GM23338 (cell line): ENCODE data around the gene PROZ. TPM values are rescaled to one million over a fixed set of nuclear protein-coding genes. Genes with fewer than 3 reads are reported as not detected.

Experiments used
- ATAC-seq: fragments of 200-7000 bp; cut with Tn5 transposase; 3 replicates; pipeline ENCODE4 v1.9.1; 2020
- DNase-seq: peaks from one replicate; pipeline ENCODE4 v3.0.0-alpha.2; 2015; ENCODE audit warnings: low spot score
- H2AFZ ChIP-seq: fragments of 200-600 bp; sonication (generic); 2 replicates; pipeline ENCODE4 v1.8.0; 2016; ENCODE audit warnings: antibody characterized with exemption, mild to moderate bottlenecking, moderate library complexity
- H3F3A ChIP-seq: fragments of 200-600 bp; sonication (generic); replicated peaks from 2 replicates; pipeline ENCODE4 v1.8.0; 2017; ENCODE audit warnings: antibody characterized with exemption, mixed run types, low read depth
- H3K27ac ChIP-seq: fragments of 200-600 bp; sonication (generic); 2 replicates; pipeline ENCODE4 v1.6.1; 2016; ENCODE audit warnings: low read depth
- H3K27me3 ChIP-seq: fragments of 200-600 bp; sonication (generic); 2 replicates; pipeline ENCODE4 v1.8.0; 2016; ENCODE audit warnings: mild to moderate bottlenecking, mixed run types, moderate library complexity; ENCODE audit not compliant: insufficient read depth
- H3K36me3 ChIP-seq: fragments of 200-600 bp; sonication (generic); 2 replicates; pipeline ENCODE4 v1.8.0; 2016; ENCODE audit warnings: mild to moderate bottlenecking; ENCODE audit not compliant: insufficient read depth
- H3K4me1 ChIP-seq: fragments of 200-600 bp; sonication (generic); 2 replicates; pipeline ENCODE4 v1.8.0; 2016; ENCODE audit warnings: mild to moderate bottlenecking, moderate library complexity; ENCODE audit not compliant: insufficient read depth
- H3K4me2 ChIP-seq: fragments of 200-600 bp; sonication (generic); 2 replicates; pipeline ENCODE4 v1.7.1; 2017; ENCODE audit warnings: mixed run types
- H3K4me3 ChIP-seq: fragments of 200-600 bp; sonication (generic); 2 replicates; pipeline ENCODE4 v1.6.1; 2016; ENCODE audit warnings: mixed run types
- H3K79me2 ChIP-seq: fragments of 200-600 bp; sonication (generic); replicated peaks from 2 replicates; pipeline ENCODE4 v1.8.0; 2017; ENCODE audit warnings: mild to moderate bottlenecking; ENCODE audit not compliant: insufficient read depth
- H3K9me2 ChIP-seq: fragments of 200-600 bp; sonication (generic); 2 replicates; pipeline ENCODE4 v1.8.0; 2017; ENCODE audit not compliant: insufficient read depth
- H4K20me1 ChIP-seq: fragments of 200-600 bp; sonication (generic); replicated peaks from 2 replicates; pipeline ENCODE4 v1.8.0; 2017; ENCODE audit warnings: mild to moderate bottlenecking; ENCODE audit not compliant: insufficient read depth
- H3K27ac Mint-ChIP-seq: 2 replicates; pipeline ENCODE4 v1.8.0; 2020; ENCODE audit warnings: inconsistent platforms, mild to moderate bottlenecking, moderate library complexity, mixed read lengths
- H3K27me3 Mint-ChIP-seq: 3 replicates; pipeline ENCODE4 v1.8.0; 2022; ENCODE audit warnings: low read depth, mild to moderate bottlenecking, moderate library complexity, mixed read lengths, inconsistent platforms; ENCODE audit not compliant: insufficient read depth, poor library complexity
- H3K36me3 Mint-ChIP-seq: 3 replicates; pipeline ENCODE4 v1.8.0; 2021; ENCODE audit warnings: low read depth, mild to moderate bottlenecking, inconsistent platforms, moderate library complexity, mixed read lengths
- H3K4me1 Mint-ChIP-seq: 3 replicates; pipeline ENCODE4 v1.8.0; 2020; ENCODE audit warnings: mild to moderate bottlenecking, inconsistent platforms, mixed read lengths
- H3K4me3 Mint-ChIP-seq: 3 replicates; pipeline ENCODE4 v1.8.0; 2021; ENCODE audit warnings: moderate library complexity, mild to moderate bottlenecking, inconsistent platforms, mixed read lengths
- H3K9me3 Mint-ChIP-seq: 3 replicates; pipeline ENCODE4 v1.8.0; 2020; ENCODE audit warnings: moderate library complexity, mild to moderate bottlenecking, inconsistent platforms, mixed read lengths
- CREB1 ChIP-seq: fragments of 250-450 bp; sonication (Bioruptor Pico); IDR thresholded peaks from 2 replicates; pipeline ENCODE4 v1.5.0; 2020; ENCODE audit warnings: low read depth, mild to moderate bottlenecking, moderate library complexity
- CTCF ChIP-seq, 2 experiments: fragments of 200-600 bp in 1 of 2; sonication (generic) in 1 of 2; conservative IDR thresholded peaks; 2 replicates each; pipeline versions ENCODE4 v1.5.1 to v1.6.1; 2016 to 2017; ENCODE audit warnings: antibody characterized with exemption in 2 of 2, low read depth in 2 of 2, mild to moderate bottlenecking in 2 of 2, moderate library complexity in 1 of 2
- ETS1 ChIP-seq: IDR thresholded peaks from 2 replicates; pipeline ENCODE4 v1.6.1; 2016; ENCODE audit warnings: antibody characterized with exemption
- EZH2 ChIP-seq: fragments of 200-600 bp; sonication (generic); IDR thresholded peaks from one replicate; pipeline ENCODE4 v1.8.0; 2017; ENCODE audit warnings: antibody characterized with exemption, mild to moderate bottlenecking, low read depth; ENCODE audit not compliant: unreplicated experiment
- EZH2phosphoT487 ChIP-seq: fragments of 200-600 bp; sonication (generic); IDR thresholded peaks from one replicate; pipeline ENCODE4 v1.8.1; 2018; ENCODE audit warnings: antibody characterized with exemption; ENCODE audit not compliant: unreplicated experiment
- JUNB ChIP-seq: IDR thresholded peaks from one replicate; pipeline ENCODE4 v1.6.1; 2016; ENCODE audit warnings: antibody characterized with exemption; ENCODE audit not compliant: unreplicated experiment
- NANOG ChIP-seq: IDR thresholded peaks from 2 replicates; pipeline ENCODE4 v1.6.1; 2016; ENCODE audit warnings: antibody characterized with exemption, borderline replicate concordance
- POLR2AphosphoS5 ChIP-seq: IDR thresholded peaks from 2 replicates; pipeline ENCODE4 v1.6.1; 2016; ENCODE audit warnings: antibody characterized with exemption, low read depth
- REST ChIP-seq: IDR thresholded peaks from one replicate; pipeline ENCODE4 v1.6.1; 2018; ENCODE audit warnings: antibody characterized with exemption; ENCODE audit not compliant: unreplicated experiment
- ZNF114 ChIP-seq: fragments of 250-450 bp; sonication (Bioruptor Pico); IDR thresholded peaks from 2 replicates; pipeline ENCODE4 v1.5.0; 2020; ENCODE audit warnings: mild to moderate bottlenecking, moderate library complexity
- ZNF331 ChIP-seq: fragments of 250-450 bp; sonication (Bioruptor Pico); IDR thresholded peaks from 2 replicates; pipeline ENCODE4 v1.5.0; 2020; ENCODE audit warnings: low read depth, mild to moderate bottlenecking, moderate library complexity
- polyA plus RNA-seq: library from polyadenylated mRNA; unstranded; fragments of >200 nt; fragmentation: Nextera tagmentation; extraction: Ambion mirVana; gene quantifications from 2 replicates; pipeline ENCODE4 v1.2.1, GENCODE V29; 2016
- total RNA-seq: library from RNA; depleted of rRNA; stranded (reverse); fragments of >200 nt; shearing (Covaris generic); gene quantifications from 2 replicates; pipeline ENCODE4 v1.2.3, GENCODE V29; 2014

The PROZ gene
- total and polyA plus RNA-seq, 2 experiments from 2014 or later: 0.53 TPM; not detected in 1

GRCh38 chr13:113169277-113170272, 11.1 kb downstream of the PROZ start (continued):
- TF ChIP-seq POLR2AphosphoS5 (no peak), ETS1 (no peak), EZH2 (no peak), REST (no peak), NANOG (no peak), EZH2phosphoT487 (no peak), CTCF (conservative IDR thresholded peaks at IDR 0.05; ENCODE audit: low read depth in 2 of 2) (no peak), ZNF331 (CRISPR knock-in tag) (no peak)

- DNase-seq (no peak), ATAC-seq (no peak)
- H3K4me1 Mint-ChIP-seq: peaks cover 2% of the 10 kb centered on the region; the same call in 2 of the 3 replicates
- no peak overlapping the region for H2AFZ ChIP-seq
- no peak overlapping the region for H3K4me3 ChIP-seq
- no peaks in the 10 kb centered on the region for H3K79me2 ChIP-seq
- no peak overlapping the region for H3K4me3 Mint-ChIP-seq
- no peaks in the 10 kb centered on the region for H3K4me1 ChIP-seq
- no peaks in the 10 kb centered on the region for H3K9me2 ChIP-seq
- no peaks in the 10 kb centered on the region; the same call in 1 of the 2 replicates for H4K20me1 ChIP-seq
- no peaks in the 10 kb centered on the region for H3K9me3 Mint-ChIP-seq
- H3K27me3 Mint-ChIP-seq: peaks cover 3% of the 10 kb centered on the region
- no peak overlapping the region for H3K4me2 ChIP-seq
- no peak overlapping the region for H3K27ac ChIP-seq
- no peaks in the 10 kb centered on the region for H3K36me3 ChIP-seq
- no peak overlapping the region for H3K27ac Mint-ChIP-seq
- H3K27me3 ChIP-seq: no peaks in the 10 kb centered on the region
- no peaks in the 10 kb centered on the region for H3F3A ChIP-seq
- H3K36me3 Mint-ChIP-seq: peaks cover 35% of the 10 kb centered on the region
- TF ChIP-seq POLR2AphosphoS5 (no peak), JUNB (no peak), EZH2 (no peak), ETS1 (no peak), ZNF114 (CRISPR knock-in tag) (no peak), CREB1 (CRISPR knock-in tag) (no peak), NANOG (no peak), REST (no peak), EZH2phosphoT487 (no peak), CTCF (conservative IDR thresholded peaks at IDR 0.05; ENCODE audit: low read depth in 2 of 2) (no peak)
Measured at GRCh38 chr13:113170511-113170910, 12.1 kb downstream of the PROZ start.
